Mucosa of rectum (tissue), 2 donors: ENCODE results near the gene MMP17.
"Not testable (repeated sequence)": the region's sequence is repeated elsewhere in the genome, so short reads cannot be mapped to it uniquely, and the experiment has no call there.

Source experiments
- H3K27ac ChIP-seq, 2 donors: one replicate each; pipeline ENCODE4 v1.7.0; 2013; ENCODE audit warnings: inconsistent platforms in 2 of 2, low read depth in 2 of 2, low read length in 2 of 2
- H3K27me3 ChIP-seq, 2 donors: one replicate each; pipeline ENCODE4 v1.7.0; 2013; ENCODE audit warnings: low read length in 2 of 2; ENCODE audit not compliant: control insufficient read depth in 2 of 2, insufficient read depth in 2 of 2
- H3K36me3 ChIP-seq, 2 donors: one replicate each; pipeline ENCODE4 v1.7.0; 2013; ENCODE audit warnings: low read length in 2 of 2; ENCODE audit not compliant: control insufficient read depth in 2 of 2, insufficient read depth in 2 of 2
- H3K4me1 ChIP-seq, 2 donors: one replicate each; pipeline ENCODE4 v1.7.0; 2013; ENCODE audit warnings: low read length in 2 of 2, mild to moderate bottlenecking in 1 of 2; ENCODE audit not compliant: control insufficient read depth in 2 of 2, insufficient read depth in 2 of 2
- H3K4me3 ChIP-seq, 2 donors: one replicate each; pipeline ENCODE4 v1.7.0; 2013; ENCODE audit warnings: low read length in 2 of 2
- H3K9ac ChIP-seq, 2 donors: one replicate each; pipeline ENCODE4 v1.7.0; 2013; ENCODE audit warnings: low read length in 2 of 2, low read depth in 1 of 2, mild to moderate bottlenecking in 1 of 2
- H3K9me3 ChIP-seq, 2 donors: one replicate each; pipeline ENCODE4 v1.7.0; 2013; ENCODE audit warnings: low read length in 2 of 2; ENCODE audit not compliant: control insufficient read depth in 2 of 2
- donor health status: healthy.
- donor health status: Normal muscosa, but diverticular disease.

The MMP17 gene

DNA sequence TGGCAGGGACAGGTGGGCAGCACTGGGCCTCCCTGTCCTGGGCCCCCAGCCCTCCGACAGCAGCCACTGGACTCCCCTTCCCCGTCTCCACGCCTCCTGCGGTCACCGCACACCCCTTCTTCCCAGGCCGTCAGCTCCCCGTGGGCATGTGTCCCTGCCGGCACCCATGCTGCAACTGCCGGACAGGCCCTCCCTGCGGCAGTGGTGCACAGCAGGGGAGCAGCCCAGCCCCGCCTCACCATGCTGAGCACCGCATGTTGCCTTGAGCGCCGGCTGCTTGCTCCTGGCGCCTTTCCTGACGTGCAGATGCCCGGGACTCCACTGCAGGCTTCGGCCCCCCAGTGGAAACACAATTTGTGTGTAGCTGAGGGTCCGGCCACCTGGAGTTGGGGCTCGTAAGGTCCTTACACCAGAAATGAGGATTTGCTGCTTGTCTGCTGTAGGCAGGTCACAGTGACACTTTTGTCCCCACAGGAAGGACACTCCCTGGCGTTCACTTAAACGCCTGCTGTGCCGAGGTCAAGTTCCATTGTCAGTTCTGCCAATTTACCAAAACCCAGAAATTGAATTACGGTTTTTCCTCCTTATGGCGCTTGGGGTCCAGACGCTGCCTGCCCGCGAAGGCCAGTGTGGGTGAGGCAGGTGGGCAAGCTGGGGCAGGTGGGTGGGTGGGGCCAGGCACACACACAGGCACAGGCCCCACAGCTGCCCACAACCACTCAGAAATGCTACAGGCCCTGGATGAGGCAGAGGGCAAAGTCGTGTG, 28.2 kb upstream of the MMP17 start:
- Histone ChIP-seq H3K27ac (no peak overlapping the region), H3K4me3 (no peak overlapping the region), H3K36me3 (peaks cover 39 to 41% of the 10 kb centered on the region in 2 donors), H3K4me1 (peaks cover 0 to 2% of the 10 kb centered on the region in 2 donors), H3K27me3 (no peaks in the 10 kb centered on the region), H3K9me3 (no peaks in the 10 kb centered on the region), H3K9ac (no peak overlapping the region)

DNA sequence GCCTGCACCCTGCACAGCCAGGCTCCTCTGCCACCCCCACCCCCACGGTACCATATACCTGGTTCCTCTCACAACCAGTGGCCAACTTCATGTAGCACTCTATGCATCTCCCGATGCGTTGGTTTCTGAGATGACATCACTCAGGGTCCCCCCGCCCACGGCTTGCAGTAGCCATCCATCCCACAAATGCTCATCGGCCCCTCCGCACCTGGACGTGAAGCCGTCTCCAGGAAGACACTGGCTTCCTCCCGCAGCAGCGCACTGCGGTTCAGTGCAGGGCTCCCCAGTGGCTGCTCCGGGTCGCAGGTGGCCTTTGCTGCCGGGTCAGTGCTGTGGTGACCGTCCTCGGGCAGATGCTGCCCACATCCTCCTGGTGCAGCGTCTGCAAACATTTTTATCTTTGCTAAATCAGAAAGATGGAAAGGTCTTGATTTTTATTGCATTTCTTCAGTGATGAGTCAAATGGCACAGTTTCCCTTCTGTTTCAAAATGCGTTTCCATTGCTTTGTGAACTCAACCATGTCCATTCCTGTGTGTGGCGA, 27.5 kb upstream of the MMP17 start:
- no peak overlapping the region for H3K4me3 ChIP-seq
- no peaks in the 10 kb centered on the region for H3K27me3 ChIP-seq
- no peak overlapping the region for H3K9ac ChIP-seq
- no peak overlapping the region for H3K27ac ChIP-seq
- no peaks in the 10 kb centered on the region for H3K9me3 ChIP-seq
- peaks cover 0 to 2% of the 10 kb centered on the region in 2 donors for H3K4me1 ChIP-seq
- H3K36me3 ChIP-seq, result peaks cover 37 to 39% of the 10 kb centered on the region in 2 donors

DNA sequence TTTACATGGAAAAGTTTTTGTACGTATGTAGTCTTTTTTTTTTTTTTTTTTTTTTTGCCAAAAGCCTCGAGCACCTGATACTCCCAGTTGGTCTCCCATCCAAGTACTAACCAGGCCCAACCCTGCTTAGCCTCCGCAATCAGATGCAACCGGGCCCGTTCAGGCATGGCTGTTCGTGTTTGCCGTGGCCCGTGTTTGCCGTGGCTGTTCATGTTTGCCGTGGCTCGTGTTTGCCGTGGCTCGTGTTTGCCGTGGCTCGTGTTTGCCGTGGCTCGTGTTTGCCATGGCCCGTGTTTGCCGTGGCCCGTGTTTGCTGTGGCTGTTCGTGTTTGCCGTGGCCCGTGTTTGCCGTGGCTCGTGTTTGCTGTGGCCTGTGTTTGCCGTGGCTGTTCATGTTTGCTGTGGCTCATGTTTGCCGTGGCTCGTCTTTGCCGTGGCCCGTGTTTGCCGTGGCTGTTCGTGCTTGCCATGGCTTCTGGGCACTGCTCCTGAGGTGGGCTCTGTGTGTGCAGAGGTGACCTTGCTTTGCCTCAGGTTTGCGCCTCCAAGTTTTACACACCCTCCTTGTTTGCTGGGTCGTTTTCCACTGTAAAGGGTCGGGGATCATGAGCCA, 26.8 kb upstream of the MMP17 start:
- Histone ChIP-seq H3K36me3 (peaks cover 34 to 35% of the 10 kb centered on the region in 2 donors), H3K4me1 (peaks cover 0 to 2% of the 10 kb centered on the region in 2 donors), H3K27ac (no peak overlapping the region), H3K27me3 (no peaks in the 10 kb centered on the region), H3K9me3 (no peaks in the 10 kb centered on the region), H3K9ac (no peak overlapping the region), H3K4me3 (no peak overlapping the region)

DNA sequence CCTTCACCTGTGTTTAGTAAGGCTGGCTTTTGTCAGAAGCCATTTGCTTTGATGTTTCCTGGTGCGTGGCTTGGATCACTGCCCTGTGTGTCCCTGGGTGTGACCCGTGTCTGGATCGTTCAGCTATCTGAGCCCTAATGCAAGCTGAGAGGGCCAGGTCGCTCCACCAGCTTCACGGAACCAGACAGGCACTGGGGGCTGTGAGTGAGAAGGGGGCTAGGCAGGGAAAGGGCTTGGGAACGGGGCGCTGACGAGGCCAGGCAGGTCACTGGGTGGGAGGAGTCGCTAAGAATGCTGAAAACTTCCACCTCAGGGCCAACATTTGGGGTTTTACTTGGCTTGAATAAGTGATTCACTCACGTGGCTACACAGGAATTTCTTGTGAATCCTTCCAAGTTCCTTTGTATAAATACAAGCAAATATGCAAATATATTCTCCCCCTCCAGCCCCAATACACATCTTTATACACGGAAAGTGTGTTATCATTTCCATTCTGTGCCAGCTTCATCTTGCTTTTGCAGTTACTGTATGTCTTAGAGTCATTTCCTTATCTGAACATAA, 24.2 kb upstream of the MMP17 start:
- no peak overlapping the region for H3K27ac ChIP-seq
- H3K9me3 ChIP-seq, result no peaks in the 10 kb centered on the region
- H3K4me1 ChIP-seq, result peaks cover 0 to 2% of the 10 kb centered on the region in 2 donors
- H3K4me3 ChIP-seq, result no peak overlapping the region
- no peaks in the 10 kb centered on the region for H3K27me3 ChIP-seq
- H3K36me3 ChIP-seq, result peaks cover 16 to 19% of the 10 kb centered on the region in 2 donors
- no peak overlapping the region for H3K9ac ChIP-seq

DNA sequence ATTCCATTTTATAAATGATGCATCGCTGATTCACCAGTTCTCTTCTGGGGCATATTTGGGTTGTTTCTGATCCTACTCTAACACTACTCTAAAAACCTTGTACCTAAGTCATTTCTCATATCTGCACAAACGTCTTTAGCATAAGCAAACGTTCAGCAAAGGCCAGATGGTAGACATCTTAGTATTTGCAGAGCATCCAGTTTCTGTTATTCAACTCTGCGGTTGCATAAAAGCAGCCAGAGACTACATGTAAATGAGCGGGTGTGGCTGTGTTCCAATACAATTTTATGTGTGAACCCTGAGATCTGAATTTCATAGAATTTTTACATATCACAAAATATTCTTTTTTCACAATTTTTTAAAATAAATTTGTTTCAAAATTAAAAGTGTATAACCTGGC, 22.8 kb upstream of the MMP17 start:
- Histone ChIP-seq H3K9ac (no peak overlapping the region), H3K27me3 (no peaks in the 10 kb centered on the region), H3K27ac (no peak overlapping the region), H3K4me3 (no peak overlapping the region), H3K36me3 (peaks cover 8 to 10% of the 10 kb centered on the region in 2 donors), H3K4me1 (peaks cover 0 to 2% of the 10 kb centered on the region in 2 donors), H3K9me3 (no peaks in the 10 kb centered on the region)

DNA sequence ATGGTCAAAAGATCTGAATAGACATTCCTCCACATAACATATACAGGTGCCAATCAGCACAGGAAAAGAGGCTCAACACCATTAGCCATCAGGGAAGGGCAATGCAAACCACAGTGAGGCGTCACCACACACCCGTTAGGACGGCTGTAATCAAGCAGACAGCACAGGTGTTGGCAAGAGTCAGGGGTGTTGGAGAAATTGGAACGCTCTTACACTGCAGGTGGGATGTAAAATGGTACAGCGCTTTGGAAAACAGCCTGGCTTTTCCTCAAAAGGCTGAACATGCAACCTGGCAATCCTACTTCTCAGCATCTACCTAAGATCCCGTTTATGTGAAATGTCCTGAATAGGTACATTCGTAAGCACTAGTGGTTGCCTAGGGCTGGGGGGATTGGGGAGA, 21.5 kb upstream of the MMP17 start:
- H3K27me3 ChIP-seq, result no peaks in the 10 kb centered on the region
- no peaks in the 10 kb centered on the region for H3K9me3 ChIP-seq
- no peak overlapping the region for H3K9ac ChIP-seq
- H3K4me3 ChIP-seq, result no peak overlapping the region
- H3K4me1 ChIP-seq, result peaks cover 0 to 2% of the 10 kb centered on the region in 2 donors
- peaks cover 6 to 8% of the 10 kb centered on the region in 2 donors for H3K36me3 ChIP-seq
- no peak overlapping the region for H3K27ac ChIP-seq

DNA sequence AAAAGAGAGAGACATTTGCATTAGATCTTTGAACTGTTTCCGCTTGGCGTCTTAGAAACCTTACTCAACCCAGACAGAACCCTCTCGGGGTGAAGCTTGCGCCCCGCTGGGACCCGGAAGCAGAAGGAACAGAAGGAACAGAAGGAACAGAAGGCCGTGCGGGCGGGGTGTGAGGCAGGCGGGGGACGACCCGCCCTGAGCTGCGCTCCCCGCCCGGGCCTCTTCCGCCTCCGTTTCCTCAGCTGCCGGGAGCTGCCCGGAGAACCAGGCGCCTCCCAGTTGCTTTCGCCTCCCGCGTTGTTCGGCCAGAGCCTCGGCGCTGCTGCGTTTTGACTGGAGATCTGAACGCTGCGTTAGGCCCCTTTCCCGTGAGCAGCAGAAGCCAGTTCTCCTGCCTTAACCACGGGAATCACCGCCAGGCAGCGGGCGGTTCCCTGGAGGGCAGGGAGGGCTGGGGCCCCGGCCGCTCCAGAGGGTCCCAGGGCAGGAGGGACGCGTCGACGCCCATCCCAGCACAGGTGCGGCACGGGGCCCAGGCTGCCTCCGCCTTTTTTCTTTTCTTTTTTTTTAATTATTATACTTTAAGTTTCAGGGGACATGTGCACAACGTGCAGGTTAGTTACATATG, 19.3 kb upstream of the MMP17 start:
- Histone ChIP-seq H3K4me3 (peak overlapping the region in 1 of 2 donors; percentile 30), H3K4me1 (no peaks in the 10 kb centered on the region), H3K9me3 (peaks cover 0 to 2% of the 10 kb centered on the region in 2 donors), H3K36me3 (no peaks in the 10 kb centered on the region), H3K27ac (peak overlapping the region in 1 of 2 donors; percentile 37), H3K27me3 (no peaks in the 10 kb centered on the region), H3K9ac (peak overlapping the region in 1 of 2 donors; percentile 48)

DNA sequence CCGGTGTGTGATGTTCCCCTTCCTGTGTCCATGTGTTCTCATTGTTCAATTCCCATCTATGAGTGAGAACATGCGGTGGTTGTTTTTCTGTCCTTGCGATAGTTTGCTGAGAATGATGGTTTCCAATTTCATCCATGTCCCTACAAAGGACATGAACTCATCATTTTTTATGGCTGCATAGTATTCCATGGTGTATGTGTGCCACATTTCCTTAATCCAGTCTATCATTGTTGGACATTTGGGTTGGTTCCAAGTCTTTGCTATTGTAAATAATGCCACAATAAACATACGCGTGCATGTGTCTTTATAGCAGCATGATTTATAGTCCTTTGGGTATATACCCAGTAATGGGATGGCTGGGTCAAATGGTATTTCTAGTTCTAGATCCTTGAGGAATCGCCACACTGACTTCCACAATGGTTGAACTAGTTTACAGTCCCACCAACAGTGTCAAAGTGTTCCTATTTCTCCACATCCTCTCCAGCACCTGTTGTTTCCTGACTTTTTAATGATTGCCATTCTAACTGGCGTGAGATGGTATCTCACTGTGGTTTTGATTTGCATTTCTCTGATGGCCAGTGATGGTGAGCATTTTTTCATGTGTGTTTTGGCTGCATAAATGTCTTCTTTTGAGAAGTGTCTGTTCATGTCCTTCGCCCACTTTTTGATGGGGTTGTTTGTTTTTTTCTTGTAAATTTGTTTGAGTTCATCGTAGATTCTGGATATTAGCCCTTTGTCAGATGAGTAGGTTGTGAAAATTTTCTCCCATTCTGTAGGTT, 18.5 kb upstream of the MMP17 start:
- not testable (repeated sequence) for H3K36me3 ChIP-seq, H3K27ac ChIP-seq, H3K4me3 ChIP-seq, H3K9me3 ChIP-seq, H3K4me1 ChIP-seq, H3K27me3 ChIP-seq, H3K9ac ChIP-seq

DNA sequence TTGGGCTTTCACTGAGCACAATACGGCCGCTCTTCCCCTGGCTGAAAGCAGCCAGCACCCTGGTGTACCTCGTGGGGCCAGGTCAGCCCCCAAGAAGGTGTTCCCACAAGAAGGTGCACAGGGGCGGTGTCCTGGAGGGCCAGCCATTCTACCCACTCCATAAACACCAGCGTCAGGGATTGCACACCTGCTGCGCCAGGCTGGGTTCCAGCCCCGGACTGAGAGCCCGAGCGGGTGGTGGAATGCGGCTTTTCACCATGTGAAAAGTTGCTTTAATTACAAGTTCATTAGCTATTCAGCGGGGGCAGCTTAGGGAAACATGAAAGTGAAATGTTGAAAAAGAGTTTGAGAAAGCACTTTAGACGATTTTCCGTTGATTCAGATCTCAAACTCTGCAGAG, 17.5 kb upstream of the MMP17 start:
- no peak overlapping the region for H3K9ac ChIP-seq
- no peaks in the 10 kb centered on the region for H3K4me1 ChIP-seq
- no peak overlapping the region for H3K27ac ChIP-seq
- H3K27me3 ChIP-seq, result no peaks in the 10 kb centered on the region
- no peaks in the 10 kb centered on the region for H3K36me3 ChIP-seq
- peaks cover 0 to 2% of the 10 kb centered on the region in 2 donors for H3K9me3 ChIP-seq
- no peak overlapping the region for H3K4me3 ChIP-seq
